Lower leg skin (tissue), 3 donors: ENCODE data around the gene TMTC1.

Source experiments
- CTCF ChIP-seq, 3 donors: fragments of 450-650 bp; IDR thresholded peaks; one replicate each; pipeline ENCODE4 v1.5.1; 2016; ENCODE audit warnings: antibody characterized with exemption in 3 of 3, mild to moderate bottlenecking in 3 of 3, moderate library complexity in 2 of 3
- POLR2A ChIP-seq, 2 donors: fragments of 450-650 bp; IDR thresholded peaks; one replicate each; pipeline ENCODE4 v1.6.1; 2016 to 2017; ENCODE audit warnings: antibody characterized with exemption in 2 of 2, mild to moderate bottlenecking in 1 of 2, moderate library complexity in 1 of 2

GRCh38 chr12:29702972-29703371 lies 80.8 kb downstream of the TMTC1 start:
- TF ChIP-seq CTCF (IDR thresholded peaks at IDR 0.05) (no peak), POLR2A (IDR thresholded peaks at IDR 0.05) (no peak)
